ENCODE results near the gene SETBP1.

- TF ChIP-seq CTCF (IDR thresholded peaks at IDR 0.05) (no peak), POLR2AphosphoS5 (IDR thresholded peaks at IDR 0.05; ENCODE audit: low read depth, low read length) (no peak), SIN3A (IDR thresholded peaks at IDR 0.05; ENCODE audit: borderline replicate concordance, insufficient read depth, low read depth, low read length) (no peak), REST (IDR thresholded peaks at IDR 0.05; ENCODE audit: insufficient read depth in 1 of 2, low read depth in 2 of 2, low read length in 1 of 2) (no peak)
These were observed 277.4 kb downstream of the SETBP1 start for GRCh38 chr18:44958040-44958439.
